A673 (cell line): ENCODE data around the gene KRT4. TPM values are rescaled to one million over a fixed set of nuclear protein-coding genes. Genes with fewer than 3 reads are reported as not detected.

Experiments used
- BruUV-seq: library from RNA; stranded (reverse); fragments of 400-500 nt; replicated peaks from 2 replicates; lab custom pipeline; 2021; lab: Mats Ljungman, UMichigan
- CTCF ChIA-PET: fragments of 300-600 bp; sonication (Branson Sonifier 250); formaldehyde crosslinking; loops from one replicate; lab custom pipeline; 2022; ENCODE audit warnings: antibody characterized with exemption; lab: Charles Lee
- POLR2A ChIA-PET: fragments of 300-600 bp; sonication (Branson Sonifier 250); formaldehyde crosslinking; loops from one replicate; lab custom pipeline; 2022; ENCODE audit warnings: antibody characterized with exemption; ENCODE audit not compliant: low non-redundant PET; lab: Charles Lee
- DNase-seq: peaks from one replicate; pipeline ENCODE4 v3.0.0-alpha.2; 2015; ENCODE audit warnings: low spot score
- H3K27ac ChIP-seq: fragments of 200-600 bp; sonication (generic); 2 replicates; pipeline ENCODE4 v1.5.1; 2016; ENCODE audit warnings: mixed run types, low read depth, mild to moderate bottlenecking, mixed read lengths, antibody characterized with exemption, low read length; ENCODE audit not compliant: poor library complexity, severe bottlenecking
- H3K27me3 ChIP-seq: fragments of 200-600 bp; sonication (generic); replicated peaks from 2 replicates; pipeline ENCODE4 v1.6.1; 2017; ENCODE audit warnings: mixed run types, low read depth, mild to moderate bottlenecking, mixed read lengths, antibody characterized with exemption, low read length; ENCODE audit not compliant: insufficient read depth, poor library complexity
- H3K36me3 ChIP-seq: fragments of 200-600 bp; sonication (generic); 2 replicates; pipeline ENCODE4 v1.6.1; 2016; ENCODE audit warnings: mixed run types, mild to moderate bottlenecking, mixed read lengths, antibody characterized with exemption, low read length; ENCODE audit not compliant: insufficient read depth, poor library complexity, severe bottlenecking
- H3K4me1 ChIP-seq: fragments of 200-600 bp; sonication (generic); 2 replicates; pipeline ENCODE4 v1.6.1; 2017; ENCODE audit warnings: mixed run types, mild to moderate bottlenecking, mixed read lengths, antibody characterized with exemption, low read length; ENCODE audit not compliant: insufficient read depth, poor library complexity, severe bottlenecking
- H3K4me3 ChIP-seq: fragments of 200-600 bp; sonication (generic); 2 replicates; pipeline ENCODE4 v1.5.1; 2016; ENCODE audit warnings: low read depth, mixed run types, mild to moderate bottlenecking, mixed read lengths, low read length; ENCODE audit not compliant: poor library complexity, severe bottlenecking
- H3K9me3 ChIP-seq: fragments of 200-600 bp; sonication (generic); 2 replicates; pipeline ENCODE4 v1.6.1; 2016; ENCODE audit warnings: mixed run types, low read depth, mild to moderate bottlenecking, mixed read lengths, antibody characterized with exemption, low read length; ENCODE audit not compliant: poor library complexity, severe bottlenecking
- EZH2 ChIP-seq: fragments of 200-600 bp; sonication (generic); IDR thresholded peaks from 2 replicates; pipeline ENCODE4 v1.6.1; 2017; ENCODE audit warnings: borderline replicate concordance, low read depth, mild to moderate bottlenecking, mixed read lengths, antibody characterized with exemption, low read length; ENCODE audit not compliant: poor library complexity, severe bottlenecking
- intact Hi-C: fragments of 100-400 bp; cut with micrococcal nuclease; formaldehyde crosslinking; loops from one replicate; pipeline ENCODE4 v1.10.0; 2022; ENCODE audit not compliant: unreplicated experiment
- total RNA-seq: library from RNA; stranded (reverse); gene quantifications from 2 replicates; pipeline ENCODE4 v1.2.3, GENCODE V29; 2021
- TF ChIP-seq, protein P1 (sequence below): fragments of 300-800, 200-600 bp; sonication (generic); conservative IDR thresholded peaks from 2 replicates; pipeline ENCODE4 v1.5.1; 2017; ENCODE audit warnings: low read depth, mild to moderate bottlenecking, antibody characterized with exemption, low read length, moderate library complexity, mixed read lengths

KRT4 gene
- total RNA-seq, 1 experiment from 2014 or later, result not detected

DNA sequence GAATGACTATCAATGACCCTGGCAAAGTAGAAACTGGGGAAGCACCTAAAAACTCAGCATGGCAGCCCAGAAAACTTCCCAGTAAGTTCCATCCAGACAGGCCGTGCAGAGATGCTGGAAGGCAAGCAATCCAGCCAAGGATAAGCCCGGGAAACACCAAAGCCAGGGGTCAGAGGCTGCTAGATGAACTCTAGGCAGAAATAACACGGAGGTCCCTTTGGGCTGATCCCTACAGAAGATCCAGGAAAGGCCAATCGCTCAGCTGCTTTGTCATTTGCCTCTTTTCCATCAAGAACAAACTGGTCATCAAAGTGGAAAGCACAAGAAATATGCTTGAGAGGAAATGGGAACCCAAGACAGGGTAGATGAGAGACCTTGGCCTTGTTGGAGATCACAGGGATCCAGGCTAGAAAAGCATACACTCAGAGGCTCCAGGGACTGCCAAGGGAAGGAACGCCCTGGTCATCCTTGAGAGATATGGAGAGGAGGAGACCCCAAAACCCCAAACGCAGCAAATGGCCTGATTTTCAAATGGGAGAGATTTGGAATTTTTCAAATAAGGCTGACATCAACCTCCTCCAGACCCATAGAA is 13.7 kb upstream of the KRT4 start:
- CTCF ChIA-PET, result no interaction called here
- H3K27me3 ChIP-seq, result no peaks in the 10 kb centered on the region

DNA sequence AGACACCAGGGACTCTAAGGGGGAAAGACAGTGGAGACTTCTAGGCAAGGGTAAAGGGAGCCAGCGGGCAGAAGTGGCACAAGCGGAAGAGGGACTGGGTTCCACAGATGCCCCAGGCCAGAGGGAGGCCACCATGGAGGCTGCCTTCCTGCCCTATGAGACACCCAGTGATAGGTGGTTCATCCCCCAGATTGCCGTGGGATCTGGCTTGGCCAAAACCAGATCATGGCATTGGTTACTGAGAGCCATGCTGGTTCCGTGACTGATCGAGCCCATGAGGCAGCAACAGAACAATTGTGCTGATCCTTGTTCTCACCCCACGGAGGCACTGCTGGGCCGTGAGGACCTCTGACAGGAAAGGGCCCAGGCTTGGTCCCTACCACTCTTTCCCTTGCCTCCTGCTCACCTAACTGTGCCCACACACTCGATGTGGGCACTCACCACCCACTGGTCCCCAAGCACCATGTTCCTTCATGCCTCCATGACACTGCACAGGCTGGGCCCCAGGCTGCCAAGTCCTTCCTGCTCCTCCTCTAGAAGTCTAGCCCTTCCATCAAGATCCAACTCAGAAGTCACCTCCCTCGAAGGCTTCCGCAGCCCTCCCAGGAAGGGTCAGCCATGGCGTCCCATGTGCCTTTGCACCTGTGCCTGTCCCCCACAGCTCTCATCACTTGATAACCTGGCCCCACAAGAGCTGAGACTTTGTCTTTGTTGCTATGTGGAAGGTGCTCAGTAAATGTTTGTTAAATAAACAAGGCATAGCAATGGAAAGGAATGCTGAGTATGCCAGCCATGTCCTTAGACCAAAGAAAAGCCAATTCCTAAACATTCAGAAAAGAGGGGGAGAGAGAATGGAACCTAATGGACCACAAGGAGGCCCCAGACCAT is 12.9 kb upstream of the KRT4 start:
- Histone ChIP-seq H3K4me3 (no peak overlapping the region), H3K4me1 (no peaks in the 10 kb centered on the region), H3K36me3 (no peaks in the 10 kb centered on the region), H3K27me3 (no peaks in the 10 kb centered on the region), H3K27ac (no peak overlapping the region), H3K9me3 (no peaks in the 10 kb centered on the region)
- DNase-seq, result no peak
- BruUV-seq, result no TSS peak
- intact Hi-C loops, result no loop called here
- TF ChIP-seq EZH2, result no peak
- TF ChIP-seq, protein P1, sequence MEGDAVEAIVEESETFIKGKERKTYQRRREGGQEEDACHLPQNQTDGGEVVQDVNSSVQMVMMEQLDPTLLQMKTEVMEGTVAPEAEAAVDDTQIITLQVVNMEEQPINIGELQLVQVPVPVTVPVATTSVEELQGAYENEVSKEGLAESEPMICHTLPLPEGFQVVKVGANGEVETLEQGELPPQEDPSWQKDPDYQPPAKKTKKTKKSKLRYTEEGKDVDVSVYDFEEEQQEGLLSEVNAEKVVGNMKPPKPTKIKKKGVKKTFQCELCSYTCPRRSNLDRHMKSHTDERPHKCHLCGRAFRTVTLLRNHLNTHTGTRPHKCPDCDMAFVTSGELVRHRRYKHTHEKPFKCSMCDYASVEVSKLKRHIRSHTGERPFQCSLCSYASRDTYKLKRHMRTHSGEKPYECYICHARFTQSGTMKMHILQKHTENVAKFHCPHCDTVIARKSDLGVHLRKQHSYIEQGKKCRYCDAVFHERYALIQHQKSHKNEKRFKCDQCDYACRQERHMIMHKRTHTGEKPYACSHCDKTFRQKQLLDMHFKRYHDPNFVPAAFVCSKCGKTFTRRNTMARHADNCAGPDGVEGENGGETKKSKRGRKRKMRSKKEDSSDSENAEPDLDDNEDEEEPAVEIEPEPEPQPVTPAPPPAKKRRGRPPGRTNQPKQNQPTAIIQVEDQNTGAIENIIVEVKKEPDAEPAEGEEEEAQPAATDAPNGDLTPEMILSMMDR, result no peak
- CTCF ChIA-PET, result interaction anchor here (0.6 to 0.7 kb wide), 3 partner anchors 508 to 823 kb away, joined by 3 to 7 read pairs (median 7); no protein-coding TSS in a partner anchor
- POLR2A ChIA-PET, result interaction anchor here (0.6 kb wide), 1 partner anchor 83 kb away, joined by 8 read pairs; no protein-coding TSS in a partner anchor

More for the DNA sequence above, 13.7 kb upstream of the KRT4 start:
- Histone ChIP-seq H3K9me3 (no peaks in the 10 kb centered on the region), H3K4me1 (no peaks in the 10 kb centered on the region), H3K4me3 (no peak overlapping the region), H3K36me3 (no peaks in the 10 kb centered on the region), H3K27ac (no peak overlapping the region)
- POLR2A ChIA-PET, result no interaction called here
- TF ChIP-seq, protein P1, result no peak
- TF ChIP-seq EZH2, result no peak
- DNase-seq, result no peak
- BruUV-seq, result no TSS peak
- intact Hi-C loops, result no loop called here

DNA sequence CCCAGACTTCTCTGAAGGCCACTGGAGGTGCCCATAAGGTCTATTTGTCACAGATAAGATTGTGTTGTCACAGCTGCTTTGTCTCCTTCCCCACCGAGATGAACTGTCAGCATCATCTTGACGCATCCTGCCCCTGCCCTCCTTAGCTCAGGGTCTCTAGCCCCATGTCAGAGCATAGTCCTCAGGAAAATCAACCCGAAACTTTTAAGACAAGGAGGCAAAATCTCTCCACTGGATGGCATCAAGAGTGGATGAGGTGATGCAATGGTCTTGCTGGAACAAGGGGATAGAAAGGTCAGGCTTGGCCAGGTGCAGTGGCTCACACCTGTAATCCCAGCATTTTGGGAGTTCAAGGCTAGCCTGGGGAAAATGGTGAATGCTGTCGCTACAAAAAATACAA is 12.0 kb upstream of the KRT4 start:
- Histone ChIP-seq H3K27ac (no peak overlapping the region), H3K36me3 (no peaks in the 10 kb centered on the region), H3K4me1 (no peaks in the 10 kb centered on the region), H3K4me3 (no peak overlapping the region), H3K27me3 (no peaks in the 10 kb centered on the region), H3K9me3 (no peaks in the 10 kb centered on the region)
- DNase-seq, result no peak
- ChIA-PET POLR2A (no interaction called here), CTCF (no interaction called here)
- TF ChIP-seq, protein P1, result no peak
- no peak for TF ChIP-seq EZH2
- no TSS peak for BruUV-seq
- intact Hi-C loops, result no loop called here
